ENCODE measurements around the gene ASPG.

DNA sequence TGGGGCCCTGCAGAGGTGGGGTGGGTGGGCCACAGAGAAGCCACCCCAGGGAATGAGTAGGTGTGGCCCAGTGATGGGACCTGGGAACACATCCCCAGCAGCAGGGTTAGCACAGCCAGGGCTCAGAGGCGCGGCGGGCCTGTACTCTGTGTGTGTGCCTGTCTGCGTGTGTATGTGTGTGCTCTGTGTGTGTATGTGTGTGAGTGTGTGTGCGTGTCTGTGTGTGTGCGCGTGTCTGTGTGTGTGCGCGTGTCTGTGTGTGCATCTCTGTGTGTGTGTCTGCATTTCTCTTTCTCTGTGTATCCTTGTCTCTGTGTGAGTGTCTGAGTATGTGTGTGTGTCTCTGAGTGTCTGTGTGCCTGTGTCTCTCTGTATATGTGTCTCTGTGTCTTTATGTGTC lies 79.0 kb downstream of the ASPG start:
- TF ChIP-seq, protein P1, sequence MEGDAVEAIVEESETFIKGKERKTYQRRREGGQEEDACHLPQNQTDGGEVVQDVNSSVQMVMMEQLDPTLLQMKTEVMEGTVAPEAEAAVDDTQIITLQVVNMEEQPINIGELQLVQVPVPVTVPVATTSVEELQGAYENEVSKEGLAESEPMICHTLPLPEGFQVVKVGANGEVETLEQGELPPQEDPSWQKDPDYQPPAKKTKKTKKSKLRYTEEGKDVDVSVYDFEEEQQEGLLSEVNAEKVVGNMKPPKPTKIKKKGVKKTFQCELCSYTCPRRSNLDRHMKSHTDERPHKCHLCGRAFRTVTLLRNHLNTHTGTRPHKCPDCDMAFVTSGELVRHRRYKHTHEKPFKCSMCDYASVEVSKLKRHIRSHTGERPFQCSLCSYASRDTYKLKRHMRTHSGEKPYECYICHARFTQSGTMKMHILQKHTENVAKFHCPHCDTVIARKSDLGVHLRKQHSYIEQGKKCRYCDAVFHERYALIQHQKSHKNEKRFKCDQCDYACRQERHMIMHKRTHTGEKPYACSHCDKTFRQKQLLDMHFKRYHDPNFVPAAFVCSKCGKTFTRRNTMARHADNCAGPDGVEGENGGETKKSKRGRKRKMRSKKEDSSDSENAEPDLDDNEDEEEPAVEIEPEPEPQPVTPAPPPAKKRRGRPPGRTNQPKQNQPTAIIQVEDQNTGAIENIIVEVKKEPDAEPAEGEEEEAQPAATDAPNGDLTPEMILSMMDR (IDR thresholded peaks at IDR 0.05) = no peak
- TF ChIP-seq POLR2AphosphoS5 (IDR thresholded peaks at IDR 0.05; ENCODE audit: low read depth, low read length) (no peak), SIN3A (IDR thresholded peaks at IDR 0.05; ENCODE audit: borderline replicate concordance, insufficient read depth, low read depth, low read length) (no peak)

Measured in Panc1 (cell line).